NCI-H345 treated with DMSO at 0.1 percent for 48 hours (cell line): ENCODE measurements around the gene FRMD4A.

ENCODE experiments used
- DNase-seq: peaks from one replicate; lab custom pipeline; 2025; ENCODE audit not compliant: unreplicated experiment; lab: John Stamatoyannopoulos, UW

FRMD4A gene

DNA sequence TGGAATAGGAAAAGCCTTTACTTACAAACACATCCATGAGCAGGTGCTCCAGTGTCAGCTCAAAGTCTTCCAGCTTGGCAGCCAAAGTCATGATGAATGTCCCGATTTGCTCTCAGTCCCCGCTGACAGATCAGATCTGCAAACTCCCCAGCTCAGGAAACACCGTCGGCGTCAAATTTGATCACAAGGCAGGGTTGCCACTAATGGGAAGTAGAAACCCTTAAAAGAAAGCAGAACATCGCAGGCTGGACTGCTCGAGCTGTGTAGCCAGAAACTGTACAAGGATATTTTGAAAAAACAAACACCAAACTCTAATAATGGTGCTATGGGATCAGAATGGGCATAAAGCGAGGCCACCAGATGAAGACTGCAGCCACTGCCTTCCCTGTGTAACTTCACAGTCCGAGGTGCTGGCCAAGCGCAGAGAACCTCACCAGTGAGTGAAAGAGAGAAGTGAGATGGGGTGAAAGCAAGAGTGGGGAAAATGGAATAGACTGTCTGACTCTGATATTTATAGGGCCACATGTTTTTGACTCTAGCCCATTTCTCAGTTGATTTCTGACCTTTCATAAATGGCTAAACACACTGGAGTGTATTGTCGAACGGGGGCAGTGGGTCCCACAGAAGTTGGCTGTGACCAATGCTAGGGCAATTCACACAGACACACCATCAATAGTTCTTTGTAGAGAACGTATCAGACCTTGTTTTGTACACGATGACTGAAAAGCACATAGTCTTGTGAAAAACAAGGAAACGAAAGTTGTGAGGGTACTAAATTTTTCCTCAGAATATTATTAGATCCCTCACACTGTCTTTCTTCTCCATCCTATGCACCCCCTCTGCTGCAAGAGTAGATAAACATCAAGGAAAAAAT lies 306.2 kb downstream of the FRMD4A start:
- DNase-seq = no peak

DNA sequence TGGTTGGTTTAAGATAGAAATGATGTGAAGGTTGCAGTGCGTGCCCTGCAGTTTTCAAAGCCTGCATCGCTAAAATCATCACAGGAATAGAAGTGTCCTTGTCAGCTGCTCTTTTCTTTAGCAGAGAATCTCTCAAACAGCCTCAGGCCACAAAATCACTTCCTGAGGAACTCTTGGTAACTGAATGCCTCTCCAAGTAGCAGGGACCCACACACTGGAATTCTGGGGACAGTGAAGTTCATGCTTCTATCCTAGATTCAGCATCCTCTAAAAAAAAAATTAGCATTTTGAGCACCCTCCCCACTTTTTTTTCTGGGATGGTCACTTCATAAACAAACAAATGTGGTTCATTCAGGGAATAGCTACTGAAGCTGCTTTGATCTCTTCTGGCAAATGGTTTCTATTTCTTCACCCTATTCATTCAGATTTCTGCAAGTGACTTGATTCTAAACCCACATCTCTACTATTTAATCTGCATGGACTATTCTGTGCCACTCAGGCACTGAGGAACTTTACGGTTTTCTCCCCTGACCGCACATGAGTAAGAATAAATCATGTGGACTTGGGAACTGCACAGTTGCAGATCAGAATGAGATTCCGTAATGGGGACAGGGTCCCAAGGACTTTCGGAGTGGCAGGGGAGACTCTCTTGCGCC lies 306.9 kb downstream of the FRMD4A start:
- DNase-seq = no peak

DNA sequence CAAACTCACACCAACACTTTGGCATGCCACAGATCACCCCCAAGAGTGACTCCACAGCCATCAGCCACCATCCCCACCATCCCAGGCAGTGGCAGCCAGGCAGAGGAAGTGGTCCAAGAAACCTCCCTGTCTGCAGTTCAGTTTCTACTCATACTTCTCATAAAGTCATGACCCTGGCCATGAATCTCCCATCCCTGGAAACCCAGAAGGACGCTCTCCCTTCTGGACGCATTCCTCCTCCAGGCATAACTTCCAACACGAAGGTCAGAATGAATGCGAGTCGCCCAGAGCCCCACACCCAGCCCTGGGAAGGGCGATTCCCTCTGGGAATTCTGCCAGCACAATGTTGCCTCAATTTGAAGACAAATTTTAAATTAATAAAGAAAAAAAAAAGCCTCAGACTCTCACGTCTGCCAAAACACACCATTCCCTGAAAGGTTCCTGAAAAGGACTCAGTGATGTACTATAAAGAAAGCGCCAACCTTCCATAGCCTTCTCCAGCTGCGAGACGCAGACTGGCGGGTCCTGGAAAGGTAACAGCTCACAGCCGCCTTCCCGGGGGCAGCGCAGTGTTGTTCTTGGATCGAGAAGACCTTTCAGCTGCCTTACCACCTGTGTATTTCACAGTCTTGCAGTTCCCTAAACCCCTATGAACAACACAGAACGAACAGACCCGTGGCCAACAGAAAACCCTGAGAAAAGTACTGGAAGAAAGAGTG lies 307.6 kb downstream of the FRMD4A start:
- no peak for DNase-seq

DNA sequence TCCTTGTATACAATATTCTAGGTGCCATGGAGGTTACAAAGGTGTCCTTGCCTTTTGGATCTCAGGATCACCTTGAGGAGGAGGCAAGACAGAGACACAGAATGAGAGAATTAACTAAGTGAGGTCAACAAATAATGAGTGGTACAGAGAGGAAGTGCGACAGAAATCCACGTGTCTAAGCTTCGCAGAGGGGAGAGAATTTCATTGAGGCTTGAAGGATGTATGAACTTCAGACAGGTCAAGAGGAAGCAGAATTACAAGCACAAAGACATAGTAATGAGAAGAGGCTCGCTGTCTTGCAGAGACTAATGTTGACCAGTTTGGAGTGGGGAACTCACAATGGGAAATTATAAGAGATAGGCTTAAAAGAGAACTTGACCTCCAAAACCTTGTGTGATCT lies 308.7 kb downstream of the FRMD4A start:
- no peak for DNase-seq

DNA sequence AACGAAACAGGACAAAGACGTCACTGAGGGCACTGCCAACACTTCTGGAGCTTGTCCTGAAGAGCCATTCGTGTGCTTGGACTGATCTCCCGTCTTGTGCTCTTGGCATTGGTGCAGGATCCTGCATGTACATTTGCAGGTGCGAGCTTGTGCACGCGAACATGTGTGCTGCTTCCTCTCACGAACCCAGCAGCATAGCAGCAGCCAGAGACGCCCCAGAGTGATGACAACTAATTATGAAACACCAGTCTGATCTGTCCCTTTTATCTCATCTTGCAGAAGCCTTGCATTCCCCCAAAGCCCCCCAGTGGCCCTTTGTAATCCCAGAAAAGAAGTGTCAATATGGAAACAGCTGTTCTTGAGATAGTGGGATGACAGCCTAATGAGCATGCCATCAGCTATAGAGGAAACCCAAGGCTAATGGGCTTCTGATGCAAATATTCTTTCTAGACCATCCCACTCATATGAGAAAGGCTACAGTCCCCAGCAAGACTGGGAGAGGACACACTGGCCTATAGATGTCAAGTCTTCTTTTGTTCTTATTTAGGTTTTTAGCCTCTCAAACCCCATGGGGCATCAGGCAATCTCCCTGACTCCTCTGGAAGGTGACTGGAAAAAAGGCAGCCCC lies 310.6 kb downstream of the FRMD4A start:
- no peak for DNase-seq

DNA sequence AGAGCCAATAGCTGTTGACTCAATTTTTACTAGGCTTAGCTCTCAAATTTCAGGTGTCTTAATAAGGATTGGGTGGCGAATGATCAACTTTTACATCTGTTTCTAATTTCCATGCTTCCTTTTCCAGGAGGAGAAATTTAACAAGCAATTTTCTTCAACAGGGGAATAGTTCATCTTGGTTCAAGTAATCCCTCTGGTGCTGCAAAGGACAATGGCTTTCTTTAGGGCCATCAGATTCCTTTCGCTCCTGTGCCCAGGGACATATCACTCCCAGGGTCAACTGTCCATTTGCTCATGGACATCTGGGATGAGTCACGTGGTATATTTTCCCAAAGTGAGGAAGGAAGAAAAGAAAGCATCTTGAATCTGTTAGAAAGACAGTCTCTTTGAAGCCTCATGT lies 313.3 kb downstream of the FRMD4A start:
- no peak for DNase-seq

DNA sequence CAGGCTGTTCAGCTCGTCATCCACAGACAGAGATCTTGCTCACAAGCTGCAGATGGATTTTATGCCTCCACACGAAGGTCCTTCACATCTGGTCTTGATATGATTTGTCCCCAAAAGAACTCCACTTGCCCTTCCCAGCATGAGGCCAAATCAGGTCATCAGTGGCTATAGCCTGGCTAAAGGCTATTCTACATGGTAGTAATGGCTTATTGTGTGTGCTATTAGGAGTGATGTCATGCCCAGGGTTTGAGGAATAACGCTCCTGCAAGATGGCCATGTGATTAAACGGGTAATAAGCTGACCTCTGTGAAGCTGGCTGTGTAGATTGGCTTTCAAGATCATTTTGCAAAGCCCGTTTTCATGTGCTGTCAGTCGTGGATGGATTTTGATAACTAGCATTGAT lies 313.8 kb downstream of the FRMD4A start:
- DNase-seq = no peak

DNA sequence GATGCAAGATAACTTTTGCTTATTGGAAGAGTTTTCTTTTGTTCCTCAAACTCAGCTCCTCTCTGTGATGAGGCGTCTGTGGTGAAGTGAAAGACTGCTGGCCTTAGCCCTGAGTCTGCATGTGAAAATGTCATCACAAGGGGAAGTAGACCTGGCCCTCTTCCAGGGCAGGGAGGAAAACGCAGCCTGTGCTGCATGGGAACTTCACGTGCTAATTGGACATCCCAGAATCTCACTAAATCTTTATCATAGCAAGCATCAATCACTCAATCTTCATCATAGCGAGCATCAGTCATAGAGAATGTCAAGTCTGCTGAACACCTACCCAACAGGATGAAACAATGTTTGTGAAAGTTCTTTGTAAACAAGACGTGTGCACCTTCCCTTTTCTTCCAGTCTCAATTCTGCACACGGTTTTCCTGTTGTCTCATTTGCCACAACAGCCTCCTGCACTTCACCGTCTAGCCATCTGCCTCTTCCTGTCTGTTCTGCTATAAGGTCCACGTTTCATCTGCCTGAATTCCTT lies 314.6 kb downstream of the FRMD4A start:
- DNase-seq = no peak

DNA sequence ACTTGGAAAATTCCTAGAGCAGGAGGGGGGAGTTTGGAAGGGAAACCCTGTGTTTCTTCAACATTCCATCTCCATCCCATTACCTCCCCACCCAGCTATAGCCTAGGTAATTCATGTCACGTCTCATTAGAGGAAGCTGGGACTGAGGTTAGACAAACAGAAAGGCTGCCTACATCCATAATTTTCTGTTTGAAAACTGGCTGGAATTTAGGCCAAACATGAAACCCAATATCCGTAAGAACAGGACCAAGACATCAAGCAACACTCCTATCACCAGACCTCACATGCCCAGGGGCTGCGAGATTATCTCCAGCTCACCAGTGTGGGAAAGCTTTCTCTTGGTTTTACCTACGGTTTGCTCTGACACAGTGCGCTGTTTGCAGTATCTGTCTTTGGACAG lies 316.3 kb downstream of the FRMD4A start:
- no peak for DNase-seq

DNA sequence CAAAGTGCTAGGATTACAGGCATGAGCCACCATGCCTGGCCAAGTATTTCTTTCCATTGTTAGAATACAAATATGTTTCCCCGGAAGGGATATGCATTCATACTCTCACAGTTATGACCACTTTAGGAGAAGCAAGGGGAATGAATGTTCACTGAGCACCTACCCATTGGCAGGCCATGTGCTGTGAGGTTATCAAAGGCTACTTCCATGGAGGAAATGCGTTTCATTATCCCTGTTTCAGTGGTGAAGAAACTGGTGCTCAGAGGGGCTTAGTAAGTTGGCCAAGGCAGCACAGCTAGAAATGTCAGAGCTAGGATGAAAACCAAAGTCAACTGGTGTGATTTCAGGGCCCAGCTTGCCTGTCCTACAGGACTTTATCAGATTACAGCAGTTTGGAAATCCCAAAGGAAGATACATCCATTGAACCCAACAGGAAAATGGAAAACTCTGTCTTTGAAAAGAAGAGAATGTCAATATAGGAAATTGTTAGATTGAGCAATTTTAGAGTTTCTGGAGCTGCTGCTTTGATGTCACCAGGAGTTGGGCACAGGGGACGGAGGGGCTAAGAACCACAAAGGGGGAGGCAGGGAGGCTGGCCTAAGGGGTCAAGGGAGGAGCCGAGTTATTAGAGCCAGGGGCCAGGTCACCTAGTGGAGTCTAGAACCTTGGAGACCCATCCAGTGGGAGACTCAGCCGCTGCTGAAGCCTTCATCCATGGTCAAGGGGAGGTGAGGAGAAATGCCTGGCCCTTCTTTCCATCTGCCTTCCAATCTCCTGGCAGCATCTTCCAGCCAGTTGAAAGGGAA lies 319.8 kb downstream of the FRMD4A start:
- no peak for DNase-seq

DNA sequence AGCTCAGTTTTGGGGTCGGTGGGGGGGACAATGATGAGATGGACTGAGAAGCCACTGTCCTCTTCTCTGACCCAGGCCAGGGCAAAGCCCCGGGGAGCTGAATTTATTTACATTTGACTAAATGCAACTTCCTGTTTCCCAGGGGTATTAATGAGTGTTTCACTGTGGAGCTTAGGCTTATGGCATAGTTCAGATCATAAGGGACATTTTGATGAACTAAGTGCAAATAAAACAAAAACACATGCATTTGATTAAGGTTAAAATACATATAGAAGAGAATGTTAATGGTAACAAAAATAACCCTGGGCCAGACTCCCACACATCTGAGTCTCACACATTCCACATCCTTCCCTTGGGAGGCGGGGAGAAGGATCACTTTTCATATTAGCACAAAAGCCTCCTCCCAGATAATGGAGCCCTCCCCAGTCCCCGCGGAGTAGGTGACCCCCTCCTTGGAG lies 320.6 kb downstream of the FRMD4A start:
- no peak for DNase-seq

DNA sequence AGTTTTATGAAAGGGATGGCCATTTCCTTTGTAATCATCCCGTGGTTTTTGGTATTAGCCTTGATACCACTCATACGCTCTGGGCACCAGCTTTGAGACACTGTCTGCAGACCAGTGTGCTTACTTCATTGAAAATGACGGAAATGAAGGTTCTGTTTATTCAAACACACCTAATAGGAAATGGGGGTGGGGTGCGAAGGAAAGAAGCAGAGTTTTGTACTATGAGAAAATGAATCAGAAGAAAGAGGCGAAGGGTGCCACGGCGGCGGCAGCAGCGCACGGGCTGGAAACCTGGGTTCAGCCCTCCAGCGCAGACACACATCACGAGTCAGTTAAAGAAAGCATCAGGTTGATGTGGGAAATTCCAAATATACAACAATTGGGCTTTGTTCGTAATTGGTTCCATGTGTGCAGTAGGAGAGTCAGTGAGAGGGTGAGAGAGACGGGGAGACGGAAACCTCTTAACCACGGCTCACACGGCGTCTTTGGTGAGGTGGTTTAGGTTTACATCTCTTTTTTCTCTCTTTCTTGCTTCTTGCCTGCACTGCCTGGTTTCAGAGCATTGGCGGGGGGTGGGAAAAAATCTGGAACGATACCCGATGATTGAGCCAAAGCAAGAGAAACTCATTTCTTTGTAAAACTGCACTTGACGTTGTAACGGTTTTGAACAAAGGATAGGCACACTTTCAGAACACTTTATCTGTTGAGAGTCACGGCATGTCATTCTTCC lies 321.2 kb downstream of the FRMD4A start:
- DNase-seq = no peak

DNA sequence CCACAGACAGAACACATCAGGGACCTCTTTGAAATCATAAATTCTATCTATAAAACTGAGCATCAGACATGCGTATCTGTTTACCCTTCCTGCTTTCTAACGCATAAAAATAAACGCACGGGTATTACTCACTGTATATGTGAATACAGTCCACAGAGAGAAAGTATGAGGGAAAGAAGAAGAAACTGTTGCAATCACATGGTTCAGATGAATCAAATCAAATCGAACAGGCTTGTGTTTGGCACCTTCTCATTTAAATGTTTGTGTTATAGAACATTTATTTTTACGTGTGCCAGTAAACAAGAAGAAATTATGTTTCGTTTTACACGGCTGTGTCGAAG lies 322.0 kb downstream of the FRMD4A start:
- DNase-seq = no peak

DNA sequence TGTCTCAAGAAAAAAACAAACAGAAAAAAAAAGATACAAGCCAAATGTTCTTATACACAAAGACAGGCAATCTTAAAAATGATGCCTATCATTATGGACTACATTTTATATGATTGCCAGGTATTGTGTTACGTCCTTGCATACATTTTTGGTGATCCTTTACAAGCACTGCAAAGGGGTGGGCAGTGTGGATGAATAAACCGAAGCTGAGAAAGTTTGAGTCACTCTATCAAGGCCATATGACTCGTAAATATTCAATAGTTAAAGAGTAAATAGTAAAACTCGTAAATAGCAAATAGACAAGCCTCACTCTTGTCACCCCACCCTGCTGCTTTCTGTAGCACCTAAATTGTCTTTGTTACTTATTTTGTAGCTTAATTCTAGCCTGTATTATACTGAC lies 326.2 kb downstream of the FRMD4A start:
- DNase-seq = no peak

DNA sequence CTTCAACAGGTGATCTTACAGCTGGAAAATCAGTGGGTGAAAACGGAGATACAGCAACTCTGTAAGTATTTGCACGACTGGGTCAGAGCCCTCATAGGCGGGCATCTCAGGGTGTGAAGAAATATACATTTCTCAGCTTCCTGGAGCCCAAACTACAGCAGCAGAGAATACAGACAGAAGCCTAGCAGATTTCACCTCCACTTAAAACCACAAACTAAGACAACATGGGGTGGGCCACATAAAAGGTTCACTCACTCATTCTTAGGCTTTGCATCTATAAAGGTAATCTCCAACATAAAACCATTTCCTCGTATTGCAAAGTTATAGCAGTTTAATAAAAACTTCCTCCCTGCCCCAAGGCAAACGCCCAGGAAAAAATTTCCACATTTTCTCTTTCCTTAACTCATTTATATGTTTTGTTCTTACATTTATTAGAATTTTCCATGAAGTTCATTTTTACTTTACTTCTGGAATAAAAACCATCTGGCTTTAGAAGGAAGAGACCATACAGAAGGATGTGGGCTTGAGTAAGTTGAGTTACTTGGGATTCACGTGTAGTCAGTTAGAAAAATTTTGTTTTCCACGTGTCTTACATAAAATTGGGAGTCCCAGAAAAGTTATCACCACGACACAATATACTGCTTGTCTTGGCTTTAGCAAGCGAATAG lies 327.1 kb downstream of the FRMD4A start:
- no peak for DNase-seq

DNA sequence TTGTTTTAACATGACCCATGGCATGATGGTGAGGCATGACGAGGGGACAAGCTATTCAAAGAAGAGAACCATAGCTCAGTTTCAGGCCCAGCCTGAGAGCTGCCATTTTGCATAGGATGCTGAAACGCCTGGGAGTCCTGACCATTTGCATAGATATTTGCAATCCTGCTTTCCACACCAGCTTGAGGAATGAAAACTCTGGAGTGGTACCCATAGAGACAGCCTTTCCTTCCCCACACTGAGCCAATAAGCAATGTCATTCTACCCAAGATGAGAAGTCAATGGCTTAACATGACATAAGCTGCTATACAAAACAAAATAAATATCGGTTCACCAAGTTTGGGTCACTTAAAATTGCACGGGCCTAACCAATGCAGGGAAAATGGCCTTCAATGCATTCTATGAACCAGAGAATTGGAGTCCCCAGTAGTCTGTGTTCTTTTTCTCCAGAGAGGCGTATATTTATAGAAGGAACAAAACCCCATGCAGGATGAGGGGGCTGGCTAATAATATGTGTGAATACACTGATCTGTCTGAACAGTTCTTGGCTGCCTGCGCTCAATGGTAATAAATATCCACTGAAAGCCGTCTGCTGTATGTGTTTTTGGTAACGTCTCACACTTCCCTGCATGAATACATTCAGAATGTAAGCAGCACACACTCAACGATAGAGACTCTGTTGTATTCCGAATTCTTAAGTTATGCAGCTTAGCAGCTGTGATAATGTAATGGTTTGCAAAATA lies 329.3 kb downstream of the FRMD4A start:
- no peak for DNase-seq

DNA sequence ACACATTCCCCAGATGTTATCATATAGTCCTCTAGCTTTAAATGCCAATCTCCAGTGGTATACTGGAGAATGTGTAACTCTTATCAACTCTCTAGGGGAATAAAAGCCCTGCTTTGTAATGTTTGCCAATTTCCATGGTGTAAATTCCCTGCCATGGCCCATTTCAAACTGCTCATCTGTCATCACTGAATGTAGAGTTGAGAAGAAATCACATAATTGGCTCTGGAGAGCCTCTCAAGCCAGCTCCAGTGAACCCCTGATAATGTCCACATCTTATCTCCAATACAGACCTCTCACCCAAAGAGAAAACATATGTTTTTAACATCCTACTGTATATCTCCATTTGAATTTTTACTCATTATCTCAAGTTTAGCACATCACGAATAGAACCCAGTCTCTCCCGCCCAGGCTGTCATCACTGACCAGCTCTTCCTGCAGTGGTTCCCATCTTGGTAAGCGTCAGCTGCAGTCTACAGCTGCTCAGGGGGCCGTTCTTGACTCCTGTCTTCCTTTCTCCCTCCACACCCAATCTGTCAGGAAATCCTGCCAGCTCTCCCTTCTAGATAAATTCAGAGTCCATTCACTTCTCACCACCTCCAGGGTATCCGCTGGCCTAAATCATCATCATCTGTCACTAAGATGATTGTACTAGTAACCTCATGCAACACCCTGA lies 332.4 kb downstream of the FRMD4A start:
- DNase-seq = no peak

DNA sequence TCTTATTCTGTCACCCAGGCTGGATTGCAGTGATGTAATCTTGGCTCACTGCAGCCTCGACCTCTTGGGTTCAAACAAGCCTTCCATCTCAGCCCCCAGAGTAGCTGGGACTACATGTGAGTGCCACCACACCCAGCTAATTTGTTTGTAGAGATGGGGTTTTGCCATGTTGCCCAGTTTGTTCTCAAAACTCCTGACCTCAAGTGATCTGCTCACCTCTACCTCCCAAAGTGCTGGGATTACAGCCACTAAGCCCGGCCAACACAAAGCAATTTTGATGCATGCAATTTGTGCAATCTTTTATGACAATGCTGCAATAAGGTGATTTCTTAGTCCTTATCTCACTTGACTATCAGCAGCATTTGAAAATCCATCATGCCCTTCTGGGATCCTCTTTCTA lies 333.1 kb downstream of the FRMD4A start:
- DNase-seq = no peak
